Measurements from ENCODE around the gene HMGN3. TPM values are rescaled to one million over a fixed set of nuclear protein-coding genes. Genes with fewer than 3 reads are reported as not detected.
A peak's percentile ranks its signal among the peaks of the same experiment; 100 is the strongest.
"Not testable (repeated sequence)": the region's sequence is repeated elsewhere in the genome, so short reads cannot be mapped to it uniquely, and the experiment has no call there.

HMGN3 gene
- total RNA-seq = 10 to 100 TPM; 64.6 to 64.8 TPM
- 100 to 1,000 TPM; 106 to 114 (median 113) TPM for polyA plus RNA-seq
- total RNA-seq = 19.1 to 68.3 (median 40.9) reads per million in 6 experiments

DNA sequence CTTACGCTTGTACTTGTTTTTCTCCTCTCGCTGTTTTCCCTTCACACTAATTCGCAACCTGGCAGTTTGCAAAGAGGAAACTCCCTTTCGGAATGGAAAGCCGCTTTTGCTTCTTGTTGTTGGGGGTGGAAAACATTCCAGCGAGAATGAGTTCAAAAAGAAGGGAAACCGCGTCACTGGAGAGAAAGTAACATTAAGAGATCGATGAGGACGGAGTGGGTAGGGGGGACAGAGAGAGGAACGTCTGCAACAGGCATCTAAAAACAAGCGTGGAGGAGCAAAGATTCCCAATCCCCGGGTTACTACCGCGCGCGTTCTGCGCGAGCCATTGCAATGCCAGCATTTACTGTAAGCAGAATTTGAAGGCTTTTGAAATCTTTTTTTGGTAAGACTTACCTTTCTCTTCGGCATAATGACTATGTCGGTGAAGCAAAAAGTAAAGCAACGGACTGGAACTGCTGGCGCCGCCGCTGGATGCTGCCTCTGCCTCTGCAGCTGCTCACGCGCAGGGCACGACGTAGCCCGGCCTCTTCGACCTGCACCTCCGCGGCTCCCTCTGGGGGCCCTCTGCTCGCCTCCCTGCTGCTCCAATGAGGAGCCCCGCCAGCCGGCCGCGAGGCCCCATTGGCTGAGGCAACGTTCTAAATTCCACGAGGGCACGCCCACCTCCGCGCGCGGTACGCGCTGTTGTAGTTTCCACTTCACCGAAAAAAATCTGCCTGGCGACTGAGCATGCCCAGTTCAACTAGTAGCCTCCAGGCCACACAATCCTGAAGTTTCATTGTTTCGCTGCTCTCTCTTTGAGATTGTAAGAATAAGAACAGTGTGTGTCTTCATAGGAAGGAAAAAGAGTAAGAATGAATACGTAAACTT lies at the start of gene HMGN3:
TSS of gene HMGN3 (minus strand) at position 533 of the 873 bp plus-strand sequence.
- Mint-ChIP-seq H3K36me3 (peaks cover 0 to 3% (median 3%) of the 10 kb centered on the region in 3 donors), H3K4me1 (peaks cover 8 to 34% (median 23%) of the 10 kb centered on the region in 4 donors)
- POLR2A ChIA-PET = interaction anchor here (1.9 kb wide), 1 partner anchor 157 kb away, joined by 9 read pairs; the partner anchor contains the start of gene PHIP

DNA sequence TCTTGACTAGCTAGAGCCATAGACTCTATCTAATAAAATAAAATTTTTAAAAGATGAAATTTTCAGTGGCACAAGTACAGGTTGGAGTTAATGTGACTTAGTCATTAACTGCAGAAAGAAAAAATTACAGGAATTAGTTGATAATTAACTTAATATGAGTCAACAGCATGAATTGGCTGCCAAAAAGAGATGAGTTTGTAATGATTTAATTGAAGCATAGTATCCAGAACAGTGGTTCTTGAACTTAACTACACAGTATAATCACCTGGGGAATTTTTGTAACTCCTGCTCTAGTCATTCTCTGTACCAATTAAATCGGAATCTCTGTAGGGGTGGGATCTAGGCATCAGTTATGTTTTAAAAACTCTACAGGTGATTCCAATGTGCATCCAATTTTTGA lies 46.3 kb upstream of the HMGN3 start:
- H3K4me1 Mint-ChIP-seq = no peaks in the 10 kb centered on the region
- DNase-seq (no peak), ATAC-seq (no peak)
- H3K9me3 Mint-ChIP-seq = peaks cover 0 to 43% (median 15%) of the 10 kb centered on the region in 9 donors
- H3K36me3 Mint-ChIP-seq = peaks cover 0 to 36% (median 4%) of the 10 kb centered on the region in 3 donors
- no peak overlapping the region for H3K4me3 Mint-ChIP-seq
- POLR2A ChIA-PET = no interaction called here
- peaks cover 6 to 53% (median 9%) of the 10 kb centered on the region in 5 donors for H3K27me3 Mint-ChIP-seq
- no peak overlapping the region for H3K27ac Mint-ChIP-seq

More for the DNA sequence above, at the start of gene HMGN3:
- Mint-ChIP-seq H3K4me3 (peak within 1 kb of the TSS; percentile 90 to 99 (median 98)), H3K27ac (peak within 1 kb of the TSS; percentile 87 to 97 (median 90)), H3K9me3 (no peaks in the 10 kb centered on the region), H3K27me3 (no peaks in the 10 kb centered on the region)
- DNase-seq (peak; percentile 85 to 95 (median 92)), ATAC-seq (peak; percentile 97)

DNA sequence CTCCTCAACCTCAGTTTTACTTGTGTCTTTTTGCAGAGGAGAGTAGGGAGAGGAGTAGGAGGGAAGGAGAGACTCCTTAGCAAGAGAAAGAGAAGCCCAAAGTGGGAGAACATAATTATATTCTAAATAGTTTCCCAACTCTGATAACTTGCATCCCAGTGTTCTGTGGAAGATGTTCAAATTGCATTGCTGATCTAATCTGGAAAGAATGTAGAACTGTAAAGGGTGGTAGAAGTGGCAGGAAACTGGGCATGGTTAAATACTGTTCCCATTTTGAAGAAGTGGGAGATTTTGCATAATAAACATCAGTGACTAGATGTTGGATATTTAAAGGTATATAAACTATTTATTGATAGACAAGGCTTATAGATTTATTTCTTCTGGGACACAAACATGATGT lies 42.6 kb upstream of the HMGN3 start:
- peaks cover 0 to 44% (median 5%) of the 10 kb centered on the region in 5 donors for H3K27me3 Mint-ChIP-seq
- H3K9me3 Mint-ChIP-seq = peaks cover 0 to 27% (median 16%) of the 10 kb centered on the region in 9 donors
- no peaks in the 10 kb centered on the region for H3K4me1 Mint-ChIP-seq
- no peak overlapping the region for H3K4me3 Mint-ChIP-seq
- ATAC-seq (no peak), DNase-seq (no peak)
- POLR2A ChIA-PET = no interaction called here
- H3K27ac Mint-ChIP-seq = no peak overlapping the region
- peaks cover 0 to 27% (median 4%) of the 10 kb centered on the region in 3 donors for H3K36me3 Mint-ChIP-seq

DNA sequence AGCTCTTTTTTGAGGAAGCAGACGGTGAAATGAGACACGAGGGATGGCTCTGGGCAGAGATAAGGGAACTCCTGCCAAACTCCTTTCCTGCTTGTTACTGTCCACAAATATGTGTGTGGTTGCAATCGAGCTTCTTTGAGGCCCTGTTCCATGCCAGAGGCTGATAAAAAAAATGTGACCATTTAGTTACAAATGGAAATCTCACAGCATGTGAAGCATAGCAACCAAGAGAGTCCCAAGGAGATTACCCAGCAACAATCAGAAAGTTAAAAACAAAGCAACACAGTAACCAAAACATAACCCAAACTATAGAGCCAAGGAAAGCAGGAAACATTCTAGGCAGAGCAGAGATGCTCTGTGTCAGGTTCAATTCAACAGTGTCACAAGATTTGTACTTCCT lies 35.4 kb upstream of the HMGN3 start:
- no peaks in the 10 kb centered on the region for H3K4me1 Mint-ChIP-seq
- H3K36me3 Mint-ChIP-seq = peaks cover 0 to 4% (median 0%) of the 10 kb centered on the region in 3 donors
- DNase-seq (no peak), ATAC-seq (no peak)
- H3K9me3 Mint-ChIP-seq = peaks cover 0 to 21% (median 0%) of the 10 kb centered on the region in 9 donors
- peaks cover 7 to 40% (median 16%) of the 10 kb centered on the region in 5 donors for H3K27me3 Mint-ChIP-seq
- H3K4me3 Mint-ChIP-seq = no peak overlapping the region
- POLR2A ChIA-PET = no interaction called here
- no peak overlapping the region for H3K27ac Mint-ChIP-seq

DNA sequence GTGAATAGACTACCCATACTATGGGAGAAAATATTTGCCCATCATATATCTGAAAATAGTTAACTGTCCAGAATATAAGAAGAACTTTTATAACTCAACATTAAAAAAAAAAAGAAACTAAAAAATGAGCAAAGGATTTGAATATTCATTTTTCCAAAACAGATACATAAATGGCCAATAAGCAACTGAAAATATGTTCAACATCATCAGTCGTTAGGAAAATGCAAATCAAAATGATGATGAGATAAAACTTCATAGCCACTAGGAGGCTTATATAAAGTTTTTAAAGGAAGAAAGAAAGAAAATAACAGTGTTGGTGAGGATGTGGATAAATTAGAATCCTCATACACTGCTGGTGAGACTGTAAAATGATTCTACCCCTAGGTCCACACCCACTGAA lies 32.6 kb upstream of the HMGN3 start:
- Mint-ChIP-seq H3K4me3 (no peak overlapping the region), H3K36me3 (peaks cover 0 to 16% (median 3%) of the 10 kb centered on the region in 3 donors), H3K4me1 (no peaks in the 10 kb centered on the region), H3K27ac (no peak overlapping the region), H3K27me3 (peaks cover 17 to 56% (median 22%) of the 10 kb centered on the region in 5 donors), H3K9me3 (peaks cover 0 to 26% (median 2%) of the 10 kb centered on the region in 9 donors)
- POLR2A ChIA-PET = no interaction called here
- no peak for ATAC-seq
- DNase-seq = no peak

DNA sequence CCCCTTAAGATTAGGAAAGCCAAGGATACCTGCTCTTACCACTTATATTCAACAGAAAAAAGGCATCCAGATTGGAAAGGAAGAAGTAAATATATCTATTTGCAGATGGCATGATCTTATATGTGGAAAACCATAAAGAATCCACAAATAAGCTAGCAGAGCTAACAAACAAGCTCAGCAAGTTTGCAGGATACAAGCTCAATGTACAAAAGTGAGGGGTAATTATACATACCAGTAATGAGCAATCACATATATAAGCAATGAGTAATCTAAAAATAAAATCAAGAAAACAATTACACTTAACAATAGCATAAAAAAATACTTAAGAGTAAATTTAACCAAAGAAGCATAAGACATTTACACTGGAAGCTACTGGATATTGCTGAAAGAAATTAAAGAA lies 31.6 kb upstream of the HMGN3 start:
- H3K27ac Mint-ChIP-seq = no peak overlapping the region
- peaks cover 22 to 67% (median 24%) of the 10 kb centered on the region in 5 donors for H3K27me3 Mint-ChIP-seq
- POLR2A ChIA-PET = no interaction called here
- H3K36me3 Mint-ChIP-seq = peaks cover 0 to 20% (median 6%) of the 10 kb centered on the region in 3 donors
- ATAC-seq (no peak), DNase-seq (no peak)
- H3K4me3 Mint-ChIP-seq = no peak overlapping the region
- H3K4me1 Mint-ChIP-seq = no peaks in the 10 kb centered on the region
- peaks cover 0 to 27% (median 3%) of the 10 kb centered on the region in 9 donors for H3K9me3 Mint-ChIP-seq

DNA sequence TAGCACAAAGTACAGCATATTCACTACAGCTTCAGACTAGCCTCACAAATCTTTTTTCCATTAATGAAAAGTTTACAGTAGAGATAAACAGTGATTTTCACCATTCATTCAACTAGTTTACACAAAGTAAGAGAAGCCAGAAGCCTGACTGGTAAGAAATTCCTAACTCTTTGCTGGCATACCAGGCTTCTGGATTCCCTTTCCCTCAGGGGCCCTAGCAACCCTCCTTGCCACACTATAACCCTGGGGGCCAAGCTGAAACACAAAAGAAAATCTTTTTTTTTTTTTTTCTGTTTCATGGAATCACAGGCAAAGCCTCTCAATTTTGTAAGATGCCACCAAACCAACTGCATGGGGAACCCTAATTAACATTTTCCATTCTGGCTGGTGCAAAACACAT lies 28.9 kb upstream of the HMGN3 start:
- no peak for ATAC-seq
- peaks cover 16 to 69% (median 17%) of the 10 kb centered on the region in 5 donors for H3K27me3 Mint-ChIP-seq
- H3K4me3 Mint-ChIP-seq = no peak overlapping the region
- H3K4me1 Mint-ChIP-seq = no peaks in the 10 kb centered on the region
- no peak overlapping the region for H3K27ac Mint-ChIP-seq
- DNase-seq = no peak
- POLR2A ChIA-PET = no interaction called here
- peaks cover 0 to 33% (median 26%) of the 10 kb centered on the region in 9 donors for H3K9me3 Mint-ChIP-seq
- peaks cover 0 to 38% (median 19%) of the 10 kb centered on the region in 3 donors for H3K36me3 Mint-ChIP-seq

DNA sequence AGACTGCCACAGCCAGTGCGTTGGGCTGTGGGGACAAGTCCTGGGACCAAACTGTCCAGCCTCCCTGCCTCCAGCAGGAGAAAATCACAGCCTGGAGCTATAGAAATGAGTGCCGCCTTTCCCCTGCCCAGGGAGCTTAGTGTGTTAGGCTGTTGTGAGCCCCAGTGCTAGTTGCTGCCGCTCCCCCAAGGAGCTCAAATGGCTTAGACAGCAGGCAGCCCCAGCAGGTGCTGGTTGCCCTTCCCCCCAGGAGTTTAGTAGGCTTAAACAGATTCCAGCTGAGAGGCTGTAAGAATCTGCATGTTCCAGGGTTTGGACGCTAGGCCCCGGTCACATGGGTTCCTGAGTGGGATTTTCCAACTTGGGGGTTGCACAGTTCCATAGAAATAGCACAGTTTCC lies 27.2 kb upstream of the HMGN3 start:
- POLR2A ChIA-PET = no interaction called here
- no peak for ATAC-seq

DNA sequence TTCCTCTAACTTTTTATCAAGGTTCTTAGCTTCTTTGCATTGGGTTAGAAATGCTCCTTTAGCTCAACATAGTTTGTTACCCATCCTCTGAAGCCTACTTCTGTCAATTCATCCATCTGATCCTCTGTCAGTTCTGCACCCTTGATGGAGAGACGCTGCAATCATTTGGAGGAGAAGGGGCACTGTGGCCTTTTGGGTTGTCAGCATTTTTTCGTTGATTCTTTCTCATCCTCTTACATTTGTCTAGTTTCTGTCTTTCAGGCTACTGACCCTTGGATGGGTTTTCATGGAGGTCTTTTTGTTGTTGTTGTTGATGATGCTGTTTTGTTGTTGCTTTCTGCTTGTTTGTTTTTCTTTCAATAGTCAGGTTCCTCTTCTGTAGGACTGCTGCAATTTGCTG lies 26.3 kb upstream of the HMGN3 start:
- no peaks in the 10 kb centered on the region for H3K4me1 Mint-ChIP-seq
- no peak for ATAC-seq
- H3K27me3 Mint-ChIP-seq = peaks cover 12 to 64% (median 18%) of the 10 kb centered on the region in 5 donors
- peaks cover 0 to 47% (median 30%) of the 10 kb centered on the region in 3 donors for H3K36me3 Mint-ChIP-seq
- peaks cover 0 to 45% (median 29%) of the 10 kb centered on the region in 9 donors for H3K9me3 Mint-ChIP-seq
- DNase-seq = no peak
- POLR2A ChIA-PET = no interaction called here
- no peak overlapping the region for H3K27ac Mint-ChIP-seq
- H3K4me3 Mint-ChIP-seq = no peak overlapping the region

More for the DNA sequence above, 27.2 kb upstream of the HMGN3 start:
- Mint-ChIP-seq H3K9me3 (peaks cover 0 to 41% (median 29%) of the 10 kb centered on the region in 9 donors), H3K27ac (no peak overlapping the region), H3K4me1 (no peaks in the 10 kb centered on the region), H3K27me3 (peaks cover 15 to 66% (median 17%) of the 10 kb centered on the region in 5 donors), H3K4me3 (no peak overlapping the region), H3K36me3 (peaks cover 0 to 47% (median 28%) of the 10 kb centered on the region in 3 donors)
- DNase-seq = no peak

DNA sequence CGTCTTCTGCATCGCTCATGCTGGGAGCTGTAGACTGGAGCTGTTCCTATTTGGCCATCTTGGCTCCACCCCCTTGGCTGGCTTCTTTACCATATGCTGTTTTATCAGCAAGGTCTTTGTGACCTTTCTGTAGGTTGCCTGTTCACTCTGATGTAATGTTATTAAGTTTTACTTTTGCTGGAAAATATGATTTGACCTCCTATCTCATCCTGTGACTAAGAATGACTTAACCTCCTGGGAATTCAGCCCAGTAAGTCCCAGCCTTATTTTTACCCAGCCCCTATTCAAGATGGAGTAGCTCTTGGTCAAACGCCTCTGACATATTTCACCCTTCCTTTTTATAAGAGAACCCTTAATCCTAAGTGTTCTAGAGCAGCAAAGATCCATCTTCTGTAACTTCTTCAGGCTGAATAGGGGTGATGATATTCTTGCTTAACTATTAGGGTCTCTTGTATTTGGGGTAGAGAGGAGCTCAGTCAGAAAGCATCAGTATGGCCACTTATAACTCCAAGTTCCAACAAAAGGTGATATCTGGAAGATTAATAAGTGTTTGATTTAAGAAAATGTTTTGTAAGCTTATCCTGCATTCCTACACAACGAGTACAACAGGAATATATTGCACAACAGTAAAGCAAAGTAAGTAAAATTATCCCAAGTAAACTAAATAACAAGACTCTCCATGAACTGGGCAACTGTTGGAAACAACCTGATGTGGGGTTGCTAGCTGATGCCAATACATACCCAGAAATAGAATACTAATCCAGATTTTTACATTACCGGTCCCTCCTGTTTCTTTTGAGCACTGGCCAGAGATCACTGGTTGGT lies 23.1 kb upstream of the HMGN3 start:
- ATAC-seq (no peak), DNase-seq (no peak)
- POLR2A ChIA-PET = no interaction called here
- H3K9me3 Mint-ChIP-seq = peaks cover 0 to 54% (median 29%) of the 10 kb centered on the region in 9 donors
- no peak overlapping the region for H3K4me3 Mint-ChIP-seq
- H3K27ac Mint-ChIP-seq = no peak overlapping the region
- no peaks in the 10 kb centered on the region for H3K4me1 Mint-ChIP-seq
- H3K27me3 Mint-ChIP-seq = peaks cover 6 to 37% (median 7%) of the 10 kb centered on the region in 5 donors
- peaks cover 3 to 39% (median 37%) of the 10 kb centered on the region in 3 donors for H3K36me3 Mint-ChIP-seq

DNA sequence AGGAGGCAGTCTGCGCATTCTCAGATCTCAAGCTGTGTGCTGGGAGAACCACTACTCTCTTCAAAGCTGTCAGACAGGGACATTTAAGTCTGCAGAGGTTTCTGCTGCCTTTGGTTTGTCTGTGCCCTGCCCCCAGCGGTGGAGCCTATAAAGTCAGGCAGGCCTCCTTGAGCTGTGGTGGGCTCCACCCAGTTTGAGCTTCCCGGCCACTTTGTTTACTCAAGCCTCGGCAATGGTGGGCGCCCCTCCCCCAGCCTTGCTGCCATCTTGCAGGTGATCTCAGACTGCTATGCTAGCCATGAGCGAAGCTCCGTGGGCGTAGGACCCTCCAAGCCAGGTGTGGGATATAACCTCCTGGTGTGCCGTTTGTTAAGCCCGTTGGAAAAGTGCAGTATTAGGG lies 22.3 kb upstream of the HMGN3 start:
- ATAC-seq, H3K4me1 Mint-ChIP-seq, DNase-seq, POLR2A ChIA-PET, H3K4me3 Mint-ChIP-seq, H3K27ac Mint-ChIP-seq: not testable (repeated sequence)
- Mint-ChIP-seq H3K36me3 (peaks cover 3 to 33% (median 32%) of the 10 kb centered on the region in 3 donors), H3K27me3 (peaks cover 3 to 29% (median 4%) of the 10 kb centered on the region in 5 donors), H3K9me3 (peaks cover 0 to 54% (median 29%) of the 10 kb centered on the region in 9 donors)

DNA sequence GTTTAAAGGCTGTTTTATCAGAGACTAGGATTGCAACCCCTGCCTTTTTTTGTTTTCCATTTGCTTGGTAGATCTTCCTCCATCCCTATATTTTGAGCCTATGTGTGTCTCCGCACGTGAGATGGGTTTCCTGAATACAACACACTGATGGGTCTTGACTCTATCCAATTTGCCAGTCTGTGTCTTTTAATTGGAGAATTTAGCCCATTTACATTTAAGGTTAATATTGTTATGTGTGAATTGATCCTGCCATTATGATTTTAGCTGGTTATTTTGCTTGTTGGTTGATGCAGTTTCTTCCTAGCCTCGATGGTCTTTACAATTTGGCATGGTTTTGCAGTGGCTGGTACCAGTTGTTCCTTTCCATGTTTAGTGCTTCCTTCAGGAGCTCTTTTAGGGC lies 20.6 kb upstream of the HMGN3 start:
- POLR2A ChIA-PET, H3K4me1 Mint-ChIP-seq, ATAC-seq, H3K27ac Mint-ChIP-seq, H3K4me3 Mint-ChIP-seq, DNase-seq: not testable (repeated sequence)
- H3K27me3 Mint-ChIP-seq = peaks cover 0 to 12% (median 3%) of the 10 kb centered on the region in 5 donors
- H3K36me3 Mint-ChIP-seq = peaks cover 3 to 25% (median 23%) of the 10 kb centered on the region in 3 donors
- peaks cover 0 to 43% (median 18%) of the 10 kb centered on the region in 9 donors for H3K9me3 Mint-ChIP-seq

Measured in naive thymus-derived CD8-positive, alpha-beta T cell (primary cell).